HG03280 (cell line): ENCODE measurements around the gene CYP2D6.
"Not testable (repeated sequence)": the region's sequence is repeated elsewhere in the genome, so short reads cannot be mapped to it uniquely, and the experiment has no call there.

Experiments
- ATAC-seq: cut with Tn5 transposase; IDR thresholded peaks from one replicate; pipeline ENCODE4 v1.9.1; 2021; ENCODE audit warnings: mild to moderate bottlenecking, moderate library complexity; ENCODE audit not compliant: unreplicated experiment

CYP2D6 gene

DNA sequence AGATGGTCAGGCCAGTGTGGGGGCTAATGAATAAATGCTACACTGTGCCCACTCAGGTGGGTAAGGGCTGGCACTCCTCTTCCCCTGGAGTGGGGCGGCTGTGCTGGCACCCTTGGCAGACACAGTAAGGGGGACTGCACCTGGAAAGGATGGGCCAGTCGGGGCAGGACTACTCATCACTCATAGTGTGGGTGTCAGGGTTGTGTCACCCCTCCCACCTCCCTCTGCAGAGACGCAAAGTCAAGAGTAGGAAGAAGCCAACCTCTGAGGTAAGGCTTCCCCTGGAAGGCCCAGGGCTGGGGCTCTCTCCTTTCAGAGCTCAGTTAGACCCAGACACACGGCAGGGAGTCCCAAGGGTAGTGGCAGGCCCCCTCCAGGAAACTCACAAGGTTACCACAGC, 5.1 kb upstream of the CYP2D6 start:
- not testable (repeated sequence) for ATAC-seq

DNA sequence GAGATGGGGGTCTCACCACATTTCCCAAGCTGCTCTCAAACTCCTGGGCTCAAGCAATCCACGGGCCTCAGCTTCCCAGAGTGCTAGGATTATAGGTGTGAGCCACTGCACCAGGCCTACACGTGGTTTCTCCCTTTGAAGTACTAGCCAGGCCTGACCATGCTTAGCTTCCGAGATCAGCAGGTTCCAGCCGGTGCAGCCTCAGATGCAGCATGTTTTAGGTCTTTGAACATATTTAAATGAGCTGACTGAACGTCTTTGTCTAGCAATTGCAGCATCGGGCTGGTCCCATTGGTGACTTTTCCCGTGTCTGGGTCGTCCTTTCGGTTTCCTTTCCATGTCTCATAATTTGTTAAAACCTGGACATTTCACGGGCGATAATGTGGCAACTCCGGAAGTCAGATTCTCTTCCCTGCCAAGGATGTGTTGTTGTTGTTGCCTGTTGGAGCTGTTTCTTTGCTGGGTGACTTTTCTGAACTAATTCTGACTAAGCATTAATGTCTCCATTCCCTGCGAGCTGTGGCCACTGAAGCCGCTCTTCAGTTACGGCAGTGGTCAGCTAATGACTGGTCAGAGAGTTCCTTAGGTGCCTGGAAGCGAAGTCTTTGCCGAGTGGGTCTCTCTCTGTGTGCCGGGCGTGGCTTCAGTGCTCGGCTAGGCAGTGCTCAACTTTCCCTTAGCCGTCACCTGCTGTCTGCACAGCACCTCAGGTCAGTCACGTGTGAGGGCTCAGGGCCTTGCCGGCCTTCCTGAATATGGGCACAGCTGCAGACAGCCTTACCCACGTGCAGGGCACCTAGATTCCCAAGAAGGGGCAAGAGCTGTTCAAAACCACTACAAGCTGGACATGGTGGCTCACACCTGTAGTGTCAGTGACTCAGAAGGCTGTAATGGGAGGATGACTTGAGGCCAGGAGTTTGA, 3.8 kb upstream of the CYP2D6 start:
- no peak for ATAC-seq

DNA sequence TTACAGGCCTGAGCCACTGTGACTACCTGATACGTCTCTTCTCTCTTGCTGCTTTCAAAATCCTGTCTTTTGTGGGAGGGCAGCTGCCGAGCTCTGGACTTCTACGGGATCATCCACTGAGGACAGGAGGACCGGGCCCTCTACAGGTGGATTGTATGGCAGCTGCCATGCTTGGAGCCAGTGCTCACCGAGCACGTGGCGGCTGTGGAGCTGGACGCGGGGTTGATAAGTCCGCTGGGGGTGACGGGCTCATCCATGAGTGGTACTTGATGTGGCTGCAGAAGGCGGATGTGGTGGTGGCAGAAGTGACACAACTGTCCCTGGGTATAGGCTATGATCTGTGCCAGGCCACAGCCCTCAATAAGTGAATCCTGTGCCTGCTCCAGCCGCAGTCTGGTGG, 1.8 kb upstream of the CYP2D6 start:
- no peak for ATAC-seq

DNA sequence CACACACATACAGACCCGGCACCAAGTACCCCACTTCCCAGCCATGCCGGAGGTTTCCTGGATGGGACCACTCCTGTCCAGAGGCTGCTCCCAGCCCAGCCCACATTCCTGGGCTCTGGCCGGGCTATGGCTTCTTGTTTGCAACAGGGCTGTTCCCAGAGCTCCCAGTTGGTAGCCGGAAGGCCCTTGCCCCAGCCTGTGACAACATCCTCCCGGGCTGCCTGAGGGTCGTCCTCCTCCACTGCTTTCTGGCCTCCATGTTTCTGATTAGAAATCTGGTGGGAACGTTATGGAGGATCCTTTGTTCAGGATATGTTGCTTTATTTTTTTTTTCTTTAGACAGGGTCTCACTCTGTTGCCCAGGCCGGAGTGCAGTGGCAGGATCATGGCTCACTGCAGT, 952 bp upstream of the CYP2D6 start:
- ATAC-seq = no peak

DNA sequence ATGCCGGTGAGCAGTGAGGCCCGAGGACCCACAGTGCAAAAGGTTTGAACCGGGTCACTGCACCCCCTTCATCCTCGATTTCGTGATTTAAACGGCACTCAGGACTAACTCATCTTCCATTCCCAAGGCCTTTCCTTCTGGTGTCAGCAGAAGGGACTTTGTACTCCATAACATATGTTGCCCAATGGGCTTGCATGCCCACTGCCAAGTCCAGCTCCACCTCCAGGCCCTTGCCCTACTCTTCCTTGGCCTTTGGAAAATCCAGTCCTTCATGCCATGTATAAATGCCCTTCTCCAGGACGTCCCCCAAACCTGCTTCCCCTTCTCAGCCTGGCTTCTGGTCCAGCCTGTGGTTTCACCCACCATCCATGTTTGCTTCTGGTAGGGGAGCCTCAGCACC, 428 bp downstream of the CYP2D6 start:
- ATAC-seq = not testable (repeated sequence)

DNA sequence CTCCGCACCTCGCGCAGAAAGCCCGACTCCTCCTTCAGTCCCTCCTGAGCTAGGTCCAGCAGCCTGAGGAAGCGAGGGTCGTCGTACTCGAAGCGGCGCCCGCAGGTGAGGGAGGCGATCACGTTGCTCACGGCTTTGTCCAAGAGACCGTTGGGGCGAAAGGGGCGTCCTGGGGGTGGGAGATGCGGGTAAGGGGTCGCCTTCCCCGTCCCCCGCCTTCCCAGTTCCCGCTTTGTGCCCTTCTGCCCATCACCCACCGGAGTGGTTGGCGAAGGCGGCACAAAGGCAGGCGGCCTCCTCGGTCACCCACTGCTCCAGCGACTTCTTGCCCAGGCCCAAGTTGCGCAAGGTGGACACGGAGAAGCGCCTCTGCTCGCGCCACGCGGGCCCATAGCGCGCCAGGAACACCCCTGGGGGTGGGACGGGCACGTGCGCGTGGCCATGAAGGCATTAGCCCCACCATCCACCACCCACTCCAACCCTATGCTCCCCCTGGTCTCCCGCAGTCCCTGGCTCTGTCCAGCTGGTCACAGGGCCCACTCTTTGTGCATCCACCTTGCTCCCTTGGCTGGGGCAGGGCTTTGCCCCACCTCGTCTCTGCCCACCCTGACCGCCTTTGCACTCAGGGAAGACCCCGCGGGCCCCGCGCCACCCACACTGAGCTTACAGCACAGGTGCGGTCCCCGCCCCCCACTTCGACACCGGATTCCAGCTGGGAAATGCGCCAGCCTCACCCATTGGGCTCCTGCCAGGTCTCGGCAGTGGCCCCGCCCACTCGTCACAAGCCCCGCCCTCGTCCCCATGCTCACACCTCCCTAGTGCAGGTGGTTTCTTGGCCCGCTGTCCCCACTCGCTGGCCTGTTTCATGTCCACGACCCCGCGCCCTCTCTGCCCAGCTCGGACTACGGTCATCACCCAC, 1.6 kb downstream of the CYP2D6 start:
- not testable (repeated sequence) for ATAC-seq

DNA sequence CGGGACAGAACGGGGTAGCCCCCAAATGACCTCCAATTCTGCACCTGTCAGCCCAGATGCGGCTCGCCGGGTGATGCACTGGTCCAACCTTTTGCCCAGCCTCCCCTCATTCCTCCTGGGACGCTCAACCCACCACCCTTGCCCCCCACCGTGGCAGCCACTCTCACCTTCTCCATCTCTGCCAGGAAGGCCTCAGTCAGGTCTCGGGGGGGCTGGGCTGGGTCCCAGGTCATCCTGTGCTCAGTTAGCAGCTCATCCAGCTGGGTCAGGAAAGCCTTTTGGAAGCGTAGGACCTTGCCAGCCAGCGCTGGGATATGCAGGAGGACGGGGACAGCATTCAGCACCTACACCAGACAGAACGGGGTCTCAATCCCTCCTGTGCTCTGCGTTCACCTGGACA, 2.6 kb downstream of the CYP2D6 start:
- ATAC-seq = not testable (repeated sequence)

DNA sequence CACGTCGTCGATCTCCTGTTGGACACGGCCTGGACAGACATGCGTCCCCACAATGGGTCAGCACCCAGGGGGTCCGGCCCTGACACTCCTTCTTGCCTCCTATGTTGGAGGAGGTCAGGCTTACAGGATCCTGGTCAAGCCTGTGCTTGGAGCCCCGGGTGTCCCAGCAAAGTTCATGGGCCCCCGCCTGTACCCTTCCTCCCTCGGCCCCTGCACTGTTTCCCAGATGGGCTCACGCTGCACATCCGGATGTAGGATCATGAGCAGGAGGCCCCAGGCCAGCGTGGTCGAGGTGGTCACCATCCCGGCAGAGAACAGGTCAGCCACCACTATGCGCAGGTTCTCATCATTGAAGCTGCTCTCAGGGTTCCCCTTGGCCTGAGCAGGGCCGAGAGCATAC, 3.0 kb downstream of the CYP2D6 start:
- ATAC-seq = no peak

DNA sequence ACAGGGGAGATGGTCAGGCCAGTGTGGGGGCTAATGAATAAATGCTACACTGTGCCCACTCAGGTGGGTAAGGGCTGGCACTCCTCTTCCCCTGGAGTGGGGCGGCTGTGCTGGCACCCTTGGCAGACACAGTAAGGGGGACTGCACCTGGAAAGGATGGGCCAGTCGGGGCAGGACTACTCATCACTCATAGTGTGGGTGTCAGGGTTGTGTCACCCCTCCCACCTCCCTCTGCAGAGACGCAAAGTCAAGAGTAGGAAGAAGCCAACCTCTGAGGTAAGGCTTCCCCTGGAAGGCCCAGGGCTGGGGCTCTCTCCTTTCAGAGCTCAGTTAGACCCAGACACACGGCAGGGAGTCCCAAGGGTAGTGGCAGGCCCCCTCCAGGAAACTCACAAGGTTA, 7.1 kb downstream of the CYP2D6 start:
- ATAC-seq = not testable (repeated sequence)

DNA sequence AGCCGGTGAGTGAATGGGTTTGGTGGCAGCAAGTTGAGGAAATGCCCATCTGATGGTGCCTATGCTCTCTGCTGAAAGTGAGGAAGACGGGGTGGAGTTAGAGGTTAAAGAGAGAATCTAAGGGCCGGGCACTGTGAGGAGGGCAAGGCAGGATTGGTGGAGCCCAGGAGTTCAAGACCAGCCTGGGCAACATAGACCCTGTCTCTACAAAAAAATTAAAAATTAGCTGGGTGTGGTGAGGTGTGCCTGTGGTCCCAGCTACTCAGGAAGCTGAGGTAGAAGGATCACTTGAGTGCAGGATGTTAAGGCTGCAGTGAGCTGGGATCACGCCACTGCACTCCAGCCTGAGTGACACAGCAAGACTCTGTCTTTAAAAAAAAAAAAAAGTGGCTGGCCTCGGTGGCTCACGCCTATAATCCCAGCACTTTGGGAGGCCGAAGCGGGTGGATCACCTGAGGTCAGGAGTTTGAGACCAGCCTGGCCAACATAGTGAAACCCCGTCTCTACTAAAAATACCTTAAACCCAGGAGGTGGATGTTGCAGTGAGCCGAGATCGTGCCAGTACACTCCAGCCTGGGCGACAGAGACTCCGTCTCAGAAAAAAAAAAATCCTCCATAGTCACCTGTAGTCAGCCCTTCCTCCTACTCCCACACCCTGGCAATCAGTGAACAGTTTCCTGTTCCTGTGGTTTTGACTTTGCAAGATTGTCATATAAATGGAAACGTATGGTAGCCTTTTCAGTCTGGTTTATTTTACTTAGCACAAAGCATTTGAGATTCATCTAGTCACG, 10.2 kb downstream of the CYP2D6 start:
- not testable (repeated sequence) for ATAC-seq

DNA sequence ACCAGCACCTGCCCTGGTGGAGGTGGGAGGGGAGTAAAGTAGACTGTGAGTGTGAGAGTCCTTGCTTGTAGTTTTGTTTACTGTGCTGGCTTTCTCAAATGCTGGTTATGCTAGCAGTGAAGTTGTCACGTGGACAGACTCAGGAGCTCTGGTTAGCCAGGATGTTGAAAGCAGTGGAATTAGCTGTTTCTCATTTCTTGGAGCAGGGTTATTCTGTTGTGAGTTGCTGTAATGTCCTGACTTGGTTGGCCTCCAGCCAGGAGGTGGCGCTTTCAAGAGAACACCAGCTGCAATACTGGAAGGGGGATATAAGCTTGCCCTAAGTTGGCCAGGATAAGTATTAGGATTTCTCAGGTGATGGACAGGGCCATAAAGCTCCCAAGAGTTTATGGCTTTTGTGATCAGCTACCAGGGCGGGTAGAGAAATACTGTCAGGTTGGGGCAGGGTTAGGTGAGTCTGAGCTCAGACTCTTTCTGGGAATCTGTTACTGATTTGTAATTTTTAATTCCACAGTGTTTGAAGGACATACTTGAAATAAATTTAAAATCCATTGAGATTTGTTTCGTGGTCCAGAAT, 13.7 kb downstream of the CYP2D6 start:
- ATAC-seq = no peak

DNA sequence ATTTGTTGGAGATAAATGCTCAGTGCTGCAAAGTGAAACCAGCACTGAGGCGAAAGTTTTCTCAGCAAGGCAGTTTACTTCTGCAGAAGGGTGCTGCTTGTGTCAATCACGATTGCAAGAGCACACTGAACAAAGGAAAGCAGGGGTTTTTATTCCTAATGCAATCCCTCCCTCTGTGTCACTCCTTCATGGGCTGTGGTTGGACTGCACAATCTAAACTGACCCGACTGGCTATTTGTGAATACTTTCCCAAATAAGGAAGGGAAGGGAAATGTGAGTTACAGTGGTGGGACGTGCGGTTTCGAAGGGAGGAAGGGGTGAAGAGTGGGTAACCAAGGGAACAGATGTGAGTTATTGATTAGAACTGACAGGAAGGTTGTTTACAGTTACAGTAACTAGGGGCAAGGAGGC, 15.2 kb downstream of the CYP2D6 start:
- ATAC-seq = not testable (repeated sequence)

DNA sequence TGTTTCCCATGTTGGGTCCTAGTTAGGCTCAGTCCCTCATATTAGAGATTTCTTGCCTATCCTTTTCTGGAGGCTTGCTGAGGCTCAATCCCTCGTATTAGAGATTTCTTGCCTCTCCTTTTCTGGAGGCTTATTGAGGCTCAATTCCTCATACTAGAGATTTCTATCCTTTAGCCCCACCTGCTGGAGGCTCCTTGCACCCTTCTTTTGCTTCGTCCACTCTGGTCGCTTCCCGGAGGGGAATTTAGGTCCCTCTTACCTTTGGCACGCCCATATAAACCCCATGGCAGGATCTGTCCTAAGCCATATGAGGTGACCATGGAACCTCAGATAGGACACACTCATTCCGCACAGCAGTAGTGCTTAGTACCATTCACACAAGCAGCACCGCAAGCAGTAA, 15.9 kb downstream of the CYP2D6 start:
- ATAC-seq = no peak

DNA sequence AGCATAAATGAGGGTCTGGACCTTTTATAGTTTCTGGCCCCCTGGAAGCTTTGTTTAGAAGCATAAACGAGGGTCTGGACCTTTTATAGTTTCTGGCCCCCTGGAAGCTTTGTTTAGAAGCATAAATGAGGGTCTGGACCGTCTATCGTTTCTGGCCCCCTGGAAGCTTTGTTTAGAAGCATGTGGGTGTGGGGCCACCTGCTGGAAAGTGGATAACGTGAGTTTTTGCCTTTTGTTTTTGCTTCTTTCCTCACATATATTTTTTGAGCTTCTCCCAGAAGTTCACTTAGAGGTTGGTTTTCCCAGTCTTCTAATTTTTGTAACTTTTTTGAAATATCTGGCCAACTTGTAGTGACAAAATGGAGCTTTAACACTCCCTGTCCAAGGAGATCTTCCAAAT, 17.8 kb downstream of the CYP2D6 start:
- not testable (repeated sequence) for ATAC-seq

DNA sequence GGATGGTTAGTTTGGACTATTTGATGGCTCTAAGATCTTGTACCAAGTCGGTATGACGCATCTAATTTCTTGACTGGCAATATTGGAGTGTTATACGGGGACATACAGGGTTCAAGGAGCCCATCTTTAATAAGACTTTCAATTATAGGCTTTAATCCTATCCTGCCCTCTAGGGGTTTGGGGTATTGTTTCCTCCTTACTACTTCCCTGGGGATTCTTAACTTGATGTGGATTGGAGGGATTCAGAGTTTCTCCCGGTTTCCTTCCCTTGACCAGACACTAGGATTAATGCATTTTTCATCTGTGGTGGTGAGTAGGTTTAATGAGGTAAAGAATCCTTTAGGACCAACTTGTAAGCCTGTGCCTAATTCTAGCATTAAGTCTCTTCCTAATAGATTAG, 18.8 kb downstream of the CYP2D6 start:
- no peak for ATAC-seq

DNA sequence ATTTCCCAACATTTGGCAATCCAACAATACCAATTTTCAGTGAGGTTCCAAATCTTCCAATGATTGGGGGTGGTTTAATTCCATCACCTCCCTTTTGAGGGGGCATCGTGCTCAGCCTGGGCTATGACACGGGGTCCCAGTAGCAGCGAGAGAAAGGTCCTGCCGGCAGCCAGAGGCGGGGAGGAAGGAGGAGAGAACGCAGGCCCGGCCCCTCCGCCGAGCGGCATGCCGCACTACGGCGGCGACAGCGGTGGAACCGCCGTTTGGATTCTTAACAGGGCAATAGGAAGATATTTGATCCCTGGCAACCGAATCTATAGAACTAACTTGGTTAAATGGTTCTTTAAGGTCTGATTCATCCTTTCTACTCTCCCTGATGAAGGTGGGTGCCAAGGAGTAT, 21.8 kb downstream of the CYP2D6 start:
- ATAC-seq = no peak

DNA sequence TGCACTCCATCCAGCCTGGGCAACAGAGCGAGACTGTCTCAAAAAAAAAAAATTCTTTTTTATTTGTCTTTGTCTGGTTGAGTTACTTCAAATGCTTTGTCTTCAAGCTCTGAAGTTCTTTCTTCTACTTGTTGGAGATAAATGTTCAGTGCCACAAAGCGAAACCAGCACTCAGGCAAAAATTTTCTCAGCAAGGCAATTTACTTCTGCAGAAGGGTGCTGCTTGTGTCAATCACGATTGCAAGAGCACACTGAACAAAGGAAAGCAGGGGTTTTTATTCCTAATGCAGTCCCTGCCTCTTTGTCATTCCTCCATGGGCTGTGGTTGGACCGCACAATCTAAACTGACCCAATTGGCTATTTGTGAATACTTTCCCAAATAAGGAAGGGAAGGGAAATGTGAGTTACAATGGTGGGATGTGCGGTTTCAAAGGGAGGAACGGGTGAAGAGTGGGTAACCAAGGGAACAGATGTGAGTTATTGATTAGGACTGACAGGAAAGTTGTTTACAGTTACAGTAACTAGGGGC, 26.2 kb downstream of the CYP2D6 start:
- ATAC-seq = not testable (repeated sequence)

DNA sequence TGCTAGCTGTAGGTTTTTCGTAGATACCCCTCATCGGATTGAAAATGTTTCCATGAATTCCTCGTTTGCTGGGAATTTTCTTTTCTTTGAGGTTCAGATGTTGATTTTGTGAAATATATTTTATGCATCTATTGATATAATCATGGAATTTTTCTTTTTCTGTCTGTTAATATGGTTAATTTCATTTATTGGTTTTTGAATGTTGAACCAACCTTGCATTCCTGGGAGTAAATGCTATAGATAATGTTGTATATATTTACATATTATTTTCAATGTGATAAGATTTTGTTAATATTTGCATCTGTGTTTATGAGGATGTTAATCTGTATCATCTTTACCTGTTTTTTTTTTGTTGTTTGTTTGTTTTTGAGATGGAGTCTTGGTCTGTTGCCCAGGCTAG, 29.4 kb downstream of the CYP2D6 start:
- no peak for ATAC-seq

DNA sequence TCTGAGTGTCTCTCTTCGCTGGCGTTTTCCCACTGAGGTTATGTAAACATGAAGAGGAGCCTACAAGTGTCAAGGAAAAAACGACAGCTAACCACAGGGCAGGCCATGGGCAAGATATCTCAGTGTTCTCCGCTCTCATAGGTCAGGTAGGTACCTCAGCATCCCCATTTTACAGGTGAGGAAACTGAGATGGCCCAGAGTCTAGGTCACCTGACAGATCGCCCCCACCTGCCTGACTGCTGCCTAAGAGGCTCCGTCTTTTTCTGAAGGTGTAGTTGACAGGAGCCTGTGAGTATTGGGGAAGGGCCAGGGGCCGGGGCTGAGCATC, 39.2 kb downstream of the CYP2D6 start:
- no peak for ATAC-seq
